Smooth muscle cell (in vitro differentiated cells): ENCODE data around the gene PARVB. TPM values are rescaled to one million over a fixed set of nuclear protein-coding genes. Genes with fewer than 3 reads are reported as not detected.

Experiments used
- DNase-seq: peaks from one replicate; lab custom pipeline; 2025; ENCODE audit not compliant: unreplicated experiment; lab: John Stamatoyannopoulos, UW
- H2AFZ ChIP-seq: fragments of 200-600 bp; sonication (generic); 2 replicates; pipeline ENCODE4 v1.6.0; 2016; ENCODE audit warnings: antibody characterized with exemption, low read depth, mild to moderate bottlenecking
- H3F3A ChIP-seq: fragments of 200-600 bp; sonication (generic); 2 replicates; pipeline ENCODE4 v1.6.0; 2017; ENCODE audit warnings: antibody characterized with exemption, low read depth
- H3K27ac ChIP-seq: fragments of 200-600 bp; sonication (generic); 2 replicates; pipeline ENCODE4 v1.5.1; 2016; ENCODE audit warnings: low read depth, mild to moderate bottlenecking
- H3K27me3 ChIP-seq: fragments of 200-600 bp; sonication (generic); 2 replicates; pipeline ENCODE4 v1.6.1; 2016; ENCODE audit warnings: low read depth, mild to moderate bottlenecking
- H3K36me3 ChIP-seq: fragments of 200-600 bp; sonication (generic); 2 replicates; pipeline ENCODE4 v1.5.1; 2016; ENCODE audit warnings: low read depth
- H3K4me1 ChIP-seq: fragments of 200-600 bp; sonication (generic); 2 replicates; pipeline ENCODE4 v1.5.1; 2016; ENCODE audit warnings: low read depth
- H3K4me2 ChIP-seq: fragments of 200-600 bp; sonication (generic); 2 replicates; pipeline ENCODE4 v1.6.0; 2016; ENCODE audit warnings: mild to moderate bottlenecking
- H3K4me3 ChIP-seq: fragments of 200-600 bp; sonication (generic); 2 replicates; pipeline ENCODE4 v1.5.1; 2016; ENCODE audit warnings: mild to moderate bottlenecking
- H3K79me2 ChIP-seq: fragments of 200-600 bp; sonication (generic); 2 replicates; pipeline ENCODE4 v1.6.0; 2016; ENCODE audit warnings: low read depth, mild to moderate bottlenecking
- H3K9ac ChIP-seq: fragments of 200-600 bp; sonication (generic); 2 replicates; pipeline ENCODE4 v1.6.0; 2016; ENCODE audit warnings: low read depth
- H3K9me3 ChIP-seq: fragments of 200-600 bp; sonication (generic); replicated peaks from 2 replicates; pipeline ENCODE4 v1.5.1; 2016; ENCODE audit warnings: low read depth
- H4K20me1 ChIP-seq: fragments of 200-600 bp; sonication (generic); 2 replicates; pipeline ENCODE4 v1.6.0; 2016; ENCODE audit warnings: low read depth
- WGBS: methylation state at CpG from one replicate; pipeline ENCODE4 v1.1.7; 2016; ENCODE audit warnings: low lambda C conversion rate; 5-methylcytosine and 5-hydroxymethylcytosine counted together
- polyA plus RNA-seq: library from polyadenylated mRNA; unstranded; fragments of >200 nt; fragmentation: Nextera tagmentation; extraction: Ambion mirVana; gene quantifications from 2 replicates; pipeline ENCODE4 v1.2.1, GENCODE V29; 2016
- total RNA-seq: library from RNA; depleted of rRNA; stranded (reverse); fragments of >200 nt; gene quantifications from 2 replicates; pipeline ENCODE4 v1.2.3, GENCODE V29; 2014
- TF ChIP-seq, protein P1 (sequence below): fragments of 200-600 bp; sonication (generic); IDR thresholded peaks from 2 replicates; pipeline ENCODE4 v1.5.1; 2017; ENCODE audit warnings: borderline replicate concordance, mild to moderate bottlenecking, antibody characterized with exemption; ENCODE audit not compliant: insufficient read depth, poor library complexity, severe bottlenecking

PARVB gene
- total and polyA plus RNA-seq, 2 experiments from 2014 or later, result 35.1 to 36.6 TPM

DNA sequence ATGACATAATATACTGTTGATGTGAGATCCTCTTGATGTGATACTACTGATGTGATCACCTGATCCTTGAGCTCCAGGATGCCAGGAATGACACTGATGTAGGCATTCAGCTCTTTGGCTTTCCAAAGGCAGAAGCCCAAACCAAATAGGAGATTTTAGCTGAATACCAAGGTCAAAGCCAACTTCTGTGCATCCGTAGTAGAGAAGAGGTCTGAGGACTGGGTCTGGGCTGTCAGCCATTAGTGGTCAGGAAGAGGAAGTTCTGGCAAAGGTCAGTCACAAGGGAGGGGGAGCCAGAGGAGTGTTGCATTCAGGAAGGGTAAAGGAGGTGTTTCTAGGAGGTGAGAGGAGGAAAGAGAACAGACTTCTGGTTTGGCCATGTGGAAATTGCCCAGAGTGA is 103.3 kb downstream of the PARVB start:
- Histone ChIP-seq H2AFZ (no peak overlapping the region), H3K36me3 (no peaks in the 10 kb centered on the region), H3F3A (no peaks in the 10 kb centered on the region), H3K4me3 (no peak overlapping the region), H3K27me3 (no peaks in the 10 kb centered on the region), H3K4me1 (no peaks in the 10 kb centered on the region), H3K27ac (no peak overlapping the region), H3K79me2 (no peaks in the 10 kb centered on the region), H3K4me2 (no peak overlapping the region), H4K20me1 (peaks cover 12% of the 10 kb centered on the region), H3K9ac (no peak overlapping the region), H3K9me3 (no peaks in the 10 kb centered on the region)
- no peak for DNase-seq
- WGBS, result 92% methylated on average over 1 of the region's 1 CpG
- TF ChIP-seq, protein P1, sequence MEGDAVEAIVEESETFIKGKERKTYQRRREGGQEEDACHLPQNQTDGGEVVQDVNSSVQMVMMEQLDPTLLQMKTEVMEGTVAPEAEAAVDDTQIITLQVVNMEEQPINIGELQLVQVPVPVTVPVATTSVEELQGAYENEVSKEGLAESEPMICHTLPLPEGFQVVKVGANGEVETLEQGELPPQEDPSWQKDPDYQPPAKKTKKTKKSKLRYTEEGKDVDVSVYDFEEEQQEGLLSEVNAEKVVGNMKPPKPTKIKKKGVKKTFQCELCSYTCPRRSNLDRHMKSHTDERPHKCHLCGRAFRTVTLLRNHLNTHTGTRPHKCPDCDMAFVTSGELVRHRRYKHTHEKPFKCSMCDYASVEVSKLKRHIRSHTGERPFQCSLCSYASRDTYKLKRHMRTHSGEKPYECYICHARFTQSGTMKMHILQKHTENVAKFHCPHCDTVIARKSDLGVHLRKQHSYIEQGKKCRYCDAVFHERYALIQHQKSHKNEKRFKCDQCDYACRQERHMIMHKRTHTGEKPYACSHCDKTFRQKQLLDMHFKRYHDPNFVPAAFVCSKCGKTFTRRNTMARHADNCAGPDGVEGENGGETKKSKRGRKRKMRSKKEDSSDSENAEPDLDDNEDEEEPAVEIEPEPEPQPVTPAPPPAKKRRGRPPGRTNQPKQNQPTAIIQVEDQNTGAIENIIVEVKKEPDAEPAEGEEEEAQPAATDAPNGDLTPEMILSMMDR, result no peak

DNA sequence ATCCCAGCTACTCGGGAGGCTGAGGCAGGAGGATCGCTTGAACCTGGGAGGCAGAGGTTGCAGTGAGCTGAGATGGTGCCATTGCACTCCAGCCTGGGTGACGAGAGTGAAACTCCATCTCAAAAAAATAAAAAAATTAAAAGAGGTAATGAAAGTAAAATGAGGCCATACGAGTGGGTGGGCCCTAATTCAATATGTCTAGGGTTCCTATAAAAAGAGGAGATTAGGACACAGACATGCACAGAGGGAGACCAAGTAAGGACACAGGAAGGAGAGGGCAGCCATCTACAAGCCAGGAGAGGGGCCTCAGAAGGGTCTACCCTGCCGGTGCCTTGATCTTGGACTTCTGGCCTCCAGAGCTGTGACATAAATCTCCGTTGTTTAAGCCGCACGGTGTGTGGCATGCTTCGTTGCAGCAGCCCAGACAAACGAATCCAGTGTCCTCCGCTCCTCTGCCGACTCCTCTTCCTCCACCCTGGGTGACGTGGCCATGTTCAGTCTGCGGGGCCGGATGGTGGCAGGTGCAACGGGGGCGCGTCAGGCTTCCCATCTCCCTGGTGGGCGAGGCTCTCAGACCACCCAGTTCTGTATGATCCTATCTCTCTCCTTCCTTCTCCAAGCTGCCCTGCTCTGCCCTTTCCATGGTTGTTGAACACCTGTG is 105.0 kb downstream of the PARVB start:
- H2AFZ ChIP-seq, result no peak overlapping the region
- no peaks in the 10 kb centered on the region for H3K27me3 ChIP-seq
- no peaks in the 10 kb centered on the region for H3F3A ChIP-seq
- H3K9me3 ChIP-seq, result no peaks in the 10 kb centered on the region
- H3K4me3 ChIP-seq, result no peak overlapping the region
- H3K79me2 ChIP-seq, result no peaks in the 10 kb centered on the region
- no peak for DNase-seq
- no peak overlapping the region for H3K9ac ChIP-seq
- no peaks in the 10 kb centered on the region for H3K36me3 ChIP-seq
- H3K4me2 ChIP-seq, result no peak overlapping the region
- no peaks in the 10 kb centered on the region for H3K4me1 ChIP-seq
- TF ChIP-seq, protein P1, result no peak
- WGBS, result 87% methylated on average over 19 of the region's 19 CpGs
- H4K20me1 ChIP-seq, result peaks cover 12% of the 10 kb centered on the region
- H3K27ac ChIP-seq, result no peak overlapping the region

DNA sequence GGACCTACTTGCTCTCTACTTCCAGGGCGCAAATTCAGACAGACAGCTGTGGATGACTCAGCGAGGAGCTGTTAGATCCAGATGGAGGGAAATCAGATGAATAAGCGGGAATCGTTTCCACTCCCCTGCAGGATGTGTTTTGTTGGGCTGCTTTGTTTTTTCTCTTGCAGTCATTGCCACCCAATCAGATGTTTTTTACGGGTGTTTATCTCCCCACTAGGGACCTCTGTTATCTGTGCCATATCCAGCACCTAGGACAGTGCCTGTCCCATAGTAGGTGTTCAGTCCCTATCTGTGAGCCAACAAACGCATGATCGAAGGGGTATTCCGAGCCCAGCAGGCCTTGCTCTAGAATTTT is 105.5 kb downstream of the PARVB start:
- no peak overlapping the region for H3K27ac ChIP-seq
- H2AFZ ChIP-seq, result no peak overlapping the region
- TF ChIP-seq, protein P1, result no peak
- H4K20me1 ChIP-seq, result peaks cover 12% of the 10 kb centered on the region
- WGBS, result 64% methylated on average over 8 of the region's 8 CpGs
- no peaks in the 10 kb centered on the region for H3K4me1 ChIP-seq
- no peak for DNase-seq
- H3K4me3 ChIP-seq, result no peak overlapping the region
- no peaks in the 10 kb centered on the region for H3K79me2 ChIP-seq
- no peaks in the 10 kb centered on the region for H3F3A ChIP-seq
- H3K4me2 ChIP-seq, result no peak overlapping the region
- no peak overlapping the region for H3K9ac ChIP-seq
- no peaks in the 10 kb centered on the region for H3K9me3 ChIP-seq
- no peaks in the 10 kb centered on the region for H3K27me3 ChIP-seq
- H3K36me3 ChIP-seq, result no peaks in the 10 kb centered on the region

DNA sequence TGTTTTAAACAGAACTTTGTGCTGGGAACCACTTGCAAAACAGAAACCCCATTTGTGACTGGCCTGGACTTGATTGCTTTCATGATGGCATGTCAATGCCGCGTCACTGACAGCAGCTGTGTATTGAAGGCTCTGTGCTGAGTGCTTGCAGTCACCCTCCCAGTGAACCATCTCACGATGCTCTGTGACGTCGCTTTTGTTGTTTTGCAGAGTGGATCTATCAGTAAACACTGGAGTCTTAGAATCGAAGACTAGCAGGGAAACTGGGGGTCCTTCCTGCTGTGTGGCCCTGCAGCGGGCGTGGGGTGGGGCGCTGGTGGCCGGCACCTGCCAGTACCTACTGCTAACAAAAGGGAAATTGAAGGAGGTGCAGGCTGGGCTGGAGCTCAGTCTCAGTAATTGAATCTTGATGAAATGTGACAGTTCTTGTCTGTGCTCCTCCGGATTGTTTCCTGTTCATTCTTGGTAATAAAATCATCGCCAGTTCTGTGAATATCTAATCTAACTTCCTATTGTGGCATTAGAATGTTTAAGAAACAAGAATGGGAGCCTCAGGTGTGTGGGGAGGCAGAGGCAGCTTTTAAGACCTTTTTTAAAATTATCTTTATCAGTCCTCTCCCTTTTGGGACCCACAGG is 106.1 kb downstream of the PARVB start:
- Histone ChIP-seq H2AFZ (no peak overlapping the region), H3K27ac (no peak overlapping the region), H3K9me3 (no peaks in the 10 kb centered on the region), H3K27me3 (no peaks in the 10 kb centered on the region), H4K20me1 (peaks cover 12% of the 10 kb centered on the region), H3K79me2 (no peaks in the 10 kb centered on the region), H3K4me3 (no peak overlapping the region), H3K9ac (no peak overlapping the region), H3K4me2 (no peak overlapping the region), H3K36me3 (no peaks in the 10 kb centered on the region), H3K4me1 (no peaks in the 10 kb centered on the region), H3F3A (no peaks in the 10 kb centered on the region)
- TF ChIP-seq, protein P1, result no peak
- WGBS, result 79% methylated on average over 12 of the region's 12 CpGs
- DNase-seq, result no peak
